Left hindlimb (tissue), 1 donor: ENCODE data around the gene TXNDC9.
A peak's percentile ranks its signal among the peaks of the same experiment; 100 is the strongest.
"Not testable (repeated sequence)": the region's sequence is repeated elsewhere in the genome, so short reads cannot be mapped to it uniquely, and the experiment has no call there.

Source experiments
- DNase-seq: peaks from one replicate; pipeline ENCODE4 v3.0.0-alpha.2; 2018

TXNDC9 gene, protein sequence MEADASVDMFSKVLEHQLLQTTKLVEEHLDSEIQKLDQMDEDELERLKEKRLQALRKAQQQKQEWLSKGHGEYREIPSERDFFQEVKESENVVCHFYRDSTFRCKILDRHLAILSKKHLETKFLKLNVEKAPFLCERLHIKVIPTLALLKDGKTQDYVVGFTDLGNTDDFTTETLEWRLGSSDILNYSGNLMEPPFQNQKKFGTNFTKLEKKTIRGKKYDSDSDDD

DNA sequence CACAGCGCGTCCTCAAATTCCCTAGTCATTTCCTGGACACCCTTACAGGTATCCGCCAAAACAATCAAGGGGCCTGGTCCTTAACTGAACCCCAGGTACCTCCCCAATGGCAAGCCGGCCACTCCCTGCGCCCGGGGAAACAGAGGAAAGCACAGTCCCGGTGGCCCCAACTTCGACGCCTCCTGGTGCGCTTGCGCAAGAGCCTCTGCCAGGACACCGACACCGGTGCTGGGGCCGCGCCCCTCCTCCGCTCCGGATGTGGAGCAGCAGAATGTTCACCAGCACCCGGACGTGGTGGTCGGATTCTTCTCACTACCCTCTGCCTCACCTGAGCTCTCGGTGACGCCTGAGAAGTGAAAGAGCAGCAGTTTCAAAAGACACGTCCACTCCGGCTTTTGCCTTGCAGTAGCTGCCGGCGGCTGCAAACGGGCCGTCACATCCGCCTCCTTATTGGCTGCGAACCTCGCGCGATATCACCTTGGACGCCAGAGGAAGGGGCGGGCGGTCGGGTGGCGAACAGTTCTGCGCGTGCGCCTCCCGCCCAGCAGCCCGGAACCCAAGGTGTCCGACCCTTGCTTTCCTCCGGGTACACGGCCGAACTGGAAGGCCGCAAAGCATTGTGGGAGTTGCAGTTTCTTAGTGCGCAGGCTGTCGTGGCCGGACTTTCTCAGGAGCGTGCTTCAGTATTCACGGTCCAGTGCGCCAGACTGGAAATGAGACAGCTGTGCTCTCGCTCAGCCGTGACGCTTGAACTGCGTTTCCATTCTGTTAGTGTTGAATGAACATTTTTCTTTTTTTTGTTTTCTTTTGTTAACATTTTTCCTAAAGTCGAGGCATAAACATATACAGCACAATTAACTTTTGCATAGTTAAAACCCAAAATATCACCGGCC is at the start of gene TXNDC9:
Gene TXNDC9 (minus strand): TSS at position 423 of the 893 bp plus-strand sequence. CDS start 3,123 bp downstream, outside the sequence.
- peak; percentile 99 for DNase-seq

DNA sequence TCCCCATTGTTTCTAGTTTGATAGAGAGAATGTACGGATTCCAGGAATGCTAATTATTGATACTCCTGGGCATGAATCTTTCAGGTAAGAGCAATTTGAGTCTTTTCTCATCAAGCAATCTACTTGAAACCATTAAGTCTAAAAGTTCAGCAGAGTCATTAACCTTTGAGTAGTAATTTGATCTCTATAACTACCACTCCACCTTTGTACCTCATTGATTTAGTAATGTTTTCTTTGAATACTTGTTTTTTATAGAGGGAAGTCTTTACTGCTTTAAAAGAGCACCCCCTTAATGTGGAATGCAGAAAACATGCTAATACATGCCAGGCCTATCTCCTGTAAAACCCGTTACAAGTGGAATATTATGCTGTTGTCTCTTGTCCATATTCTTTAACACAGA is 46.0 kb upstream of the TXNDC9 start:
- DNase-seq, result no peak

DNA sequence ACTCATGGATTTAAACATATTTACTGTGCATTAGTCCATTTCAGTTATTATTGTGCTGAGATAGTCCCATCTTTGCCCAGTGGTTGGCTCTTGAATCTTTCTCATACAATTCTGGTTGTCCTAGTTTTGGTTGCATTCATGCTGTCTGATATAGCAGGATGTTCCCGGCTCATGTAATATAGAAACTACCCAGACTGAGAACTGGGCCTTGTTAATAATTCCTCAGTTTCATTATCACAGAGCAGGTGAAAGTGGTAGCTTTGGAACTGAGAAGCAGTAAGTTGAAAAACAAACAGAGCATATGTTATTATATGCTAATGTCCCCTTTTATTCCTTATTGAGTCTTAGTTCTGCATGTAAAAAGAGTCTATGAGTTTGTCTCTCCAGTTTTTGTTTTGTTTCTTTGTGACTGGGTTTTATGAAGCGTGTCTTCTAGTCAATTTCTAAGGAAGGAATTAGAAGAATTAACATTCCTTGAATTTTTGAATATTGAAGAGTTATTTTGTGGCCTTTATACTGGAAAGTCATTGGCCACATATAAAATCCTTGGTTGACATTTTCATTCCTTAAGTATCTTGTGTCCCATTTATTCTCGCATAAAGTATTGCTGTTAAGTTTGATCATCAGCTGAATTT is 44.4 kb upstream of the TXNDC9 start:
- no peak for DNase-seq

DNA sequence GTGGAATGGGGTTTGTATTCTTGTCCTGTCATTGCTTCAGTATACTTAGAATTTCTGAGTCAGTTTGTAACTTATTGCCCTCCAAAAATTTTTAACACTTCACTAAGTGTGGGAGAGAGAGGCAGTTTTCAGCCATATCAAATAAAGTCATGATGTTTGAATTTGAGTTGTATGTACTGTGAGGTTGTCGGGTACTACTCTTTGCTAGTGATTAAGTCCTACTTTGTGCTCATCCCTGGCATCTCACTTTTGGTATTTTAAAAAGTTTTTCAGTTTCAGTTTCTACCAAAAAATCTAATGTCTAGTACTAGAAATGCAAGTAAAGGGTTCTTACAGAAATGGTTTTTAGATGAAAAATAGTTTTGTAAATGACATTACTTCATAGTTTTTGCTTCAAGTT is 41.7 kb upstream of the TXNDC9 start:
- no peak for DNase-seq

DNA sequence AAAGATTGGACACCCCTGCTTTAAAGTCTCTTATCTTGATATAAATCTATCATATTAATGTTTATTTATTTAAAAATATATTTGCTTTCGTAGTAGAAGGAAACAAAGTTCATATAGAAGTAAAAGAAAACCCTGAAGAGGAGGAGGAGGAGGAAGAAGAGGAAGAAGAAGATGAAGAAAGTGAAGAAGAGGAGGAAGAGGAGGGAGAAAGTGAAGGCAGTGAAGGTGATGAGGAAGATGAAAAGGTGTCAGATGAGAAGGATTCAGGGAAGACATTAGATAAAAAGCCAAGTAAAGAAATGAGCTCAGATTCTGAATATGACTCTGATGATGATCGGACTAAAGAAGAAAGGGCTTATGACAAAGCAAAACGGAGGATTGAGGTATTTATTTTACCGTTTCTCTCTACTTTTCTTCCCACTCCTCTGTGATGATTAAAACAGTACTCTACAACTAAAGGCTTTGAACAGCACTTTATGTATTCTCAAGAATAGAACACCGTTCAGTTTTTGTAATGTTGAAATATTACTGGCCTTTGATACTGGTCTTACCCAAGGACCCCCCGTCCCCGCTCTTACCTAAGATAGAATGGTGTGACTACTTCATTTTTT is 40.2 kb upstream of the TXNDC9 start:
- no peak for DNase-seq

DNA sequence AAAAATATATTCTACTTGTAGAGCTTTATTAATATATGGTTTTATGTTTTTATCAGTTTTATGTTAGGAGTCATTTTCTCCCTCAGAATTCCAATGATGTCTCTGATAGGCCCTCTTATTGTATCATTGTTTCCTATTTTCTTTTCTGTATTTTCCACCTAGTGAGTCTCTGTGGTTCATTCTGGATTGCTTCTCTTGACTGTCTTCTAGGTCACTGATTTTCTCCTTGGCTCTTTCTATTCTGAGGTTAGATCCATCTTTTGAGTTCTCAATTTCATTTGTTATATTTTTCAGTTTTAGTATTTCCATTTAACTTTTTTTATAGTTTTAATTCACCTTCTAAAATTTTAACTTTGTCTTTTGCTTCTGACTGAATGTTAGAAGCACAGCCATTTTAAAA is 38.6 kb upstream of the TXNDC9 start:
- no peak for DNase-seq

DNA sequence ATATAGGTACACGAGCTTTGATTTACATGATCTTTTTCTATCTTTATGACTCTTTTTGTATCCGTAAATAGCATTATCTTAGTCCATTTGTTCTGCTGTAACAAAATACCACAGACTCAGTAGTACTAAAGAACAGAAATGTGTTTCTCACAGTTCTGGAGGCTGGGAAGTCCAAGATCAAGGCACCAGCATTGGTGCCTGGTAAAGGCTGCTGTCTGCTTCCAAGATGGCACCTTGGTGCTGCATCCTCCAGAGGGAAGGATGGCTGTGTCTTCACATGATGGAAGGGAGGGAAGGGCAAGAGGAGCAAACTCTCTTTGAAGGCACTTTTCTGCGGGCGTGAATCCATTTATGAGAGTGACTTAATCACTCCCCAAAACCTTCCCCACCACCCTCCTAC is 37.0 kb upstream of the TXNDC9 start:
- no peak for DNase-seq

DNA sequence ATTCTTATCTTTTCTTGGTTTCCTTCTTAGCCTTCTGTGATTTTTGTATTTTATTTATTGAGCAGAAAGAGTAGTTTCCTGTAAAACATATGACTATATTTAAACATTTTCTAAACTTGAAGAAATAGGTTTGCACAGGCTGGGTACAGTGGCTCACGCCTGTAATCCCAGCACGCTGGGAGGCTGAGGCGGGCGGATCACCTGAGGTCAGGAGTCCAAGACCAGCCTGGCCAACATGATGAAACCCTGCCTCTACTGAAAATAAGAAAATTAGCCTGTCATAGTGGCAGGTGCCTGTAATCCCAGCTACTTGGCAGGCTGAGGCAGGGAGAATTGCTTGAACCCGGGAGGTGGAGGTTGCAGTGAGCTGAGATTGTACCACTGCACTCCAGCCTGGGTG is 32.7 kb upstream of the TXNDC9 start:
- not testable (repeated sequence) for DNase-seq

DNA sequence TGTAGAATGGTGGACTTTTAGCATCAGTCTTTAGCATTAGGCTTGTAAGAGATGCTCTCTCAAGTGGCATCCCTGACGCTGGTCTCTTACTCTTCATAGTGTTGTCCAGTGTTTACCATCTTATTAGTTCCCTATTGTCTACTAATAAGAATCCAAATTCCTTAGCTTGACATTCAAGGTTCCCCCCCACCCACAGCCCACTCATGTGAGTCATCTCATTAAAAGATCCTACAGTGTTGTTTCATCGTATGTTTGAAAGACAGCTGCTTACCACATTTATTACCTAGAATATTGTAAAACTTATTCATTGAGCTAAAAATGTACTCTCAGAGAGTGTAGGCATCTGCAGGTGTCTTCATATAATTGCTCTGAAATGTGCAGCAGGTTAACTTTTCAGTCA is 29.5 kb upstream of the TXNDC9 start:
- DNase-seq, result no peak

DNA sequence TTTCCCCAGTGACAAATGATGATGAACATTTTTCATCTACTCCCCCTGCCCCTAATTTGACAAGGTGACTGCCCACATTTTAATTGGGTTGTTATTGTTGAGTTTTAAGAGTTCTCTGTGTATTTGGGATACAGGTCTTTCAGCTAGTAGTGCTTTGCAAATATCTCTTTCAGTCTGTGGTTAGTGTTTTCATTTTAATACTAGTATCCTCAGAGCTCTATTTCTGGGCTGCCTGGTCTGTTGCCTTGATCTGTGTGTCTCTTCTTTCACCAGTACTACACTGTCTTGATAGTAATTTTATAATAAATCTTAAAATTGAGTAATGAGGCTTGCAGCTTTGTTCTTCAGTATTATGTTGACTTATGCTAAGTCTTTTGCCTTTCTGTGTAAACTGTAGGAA is 20.7 kb upstream of the TXNDC9 start:
- no peak for DNase-seq

DNA sequence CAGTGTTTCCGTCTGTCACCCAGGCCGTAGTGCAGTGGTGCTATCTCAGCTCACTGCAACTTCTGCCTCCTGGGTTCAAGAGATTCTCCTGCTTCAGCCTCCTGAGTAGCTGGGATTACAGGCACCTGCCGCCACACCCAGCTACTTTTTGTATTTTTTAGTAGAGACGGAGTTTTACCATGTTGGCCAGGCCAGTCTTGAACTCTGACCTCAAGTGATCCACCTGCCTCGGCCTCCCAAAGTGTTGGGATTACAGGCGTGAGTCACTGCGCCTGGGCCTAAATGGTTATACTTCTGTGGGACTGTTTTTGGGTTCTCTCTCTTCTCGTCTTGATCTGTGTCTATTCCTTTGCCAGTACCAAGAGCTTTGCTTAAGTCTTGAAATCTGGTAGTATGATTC is 18.7 kb upstream of the TXNDC9 start:
- not testable (repeated sequence) for DNase-seq

DNA sequence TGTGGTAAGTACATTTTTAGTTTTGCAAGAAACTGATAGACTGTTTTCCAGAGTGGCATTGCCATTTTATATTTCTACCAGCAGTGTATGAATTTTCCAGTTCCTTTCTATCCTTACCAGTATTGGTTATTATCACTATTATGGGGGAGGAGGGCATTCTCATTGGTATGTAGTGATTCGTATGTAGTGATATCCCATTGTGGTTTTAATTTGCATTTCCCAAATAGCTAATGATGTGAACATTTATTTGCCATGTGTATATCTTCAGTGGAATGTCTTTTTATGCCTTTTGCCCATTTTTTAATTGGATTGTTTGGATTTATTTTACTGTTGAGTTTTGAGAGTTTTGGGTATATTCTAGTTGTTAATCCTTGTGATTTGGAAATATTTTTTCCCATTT is 17.9 kb upstream of the TXNDC9 start:
- DNase-seq, result no peak

DNA sequence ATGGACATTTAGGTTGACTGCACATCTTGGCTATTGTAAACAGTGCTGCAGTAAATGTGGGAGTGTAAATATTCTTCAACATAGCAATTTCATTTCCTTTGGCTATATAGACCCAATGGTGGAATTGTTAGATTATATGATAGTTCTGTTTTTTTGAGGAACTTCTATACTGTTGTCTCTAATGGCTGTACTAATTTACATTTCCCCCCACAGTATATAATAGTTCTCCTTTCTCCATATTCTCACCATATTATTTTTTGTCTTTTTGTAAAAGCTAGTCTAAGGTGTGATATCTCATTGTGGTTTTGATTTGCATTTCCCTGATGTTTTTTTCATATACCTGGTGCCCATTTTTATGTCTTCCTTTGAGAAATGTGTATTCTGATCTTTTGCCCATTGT is 14.1 kb upstream of the TXNDC9 start:
- no peak for DNase-seq

DNA sequence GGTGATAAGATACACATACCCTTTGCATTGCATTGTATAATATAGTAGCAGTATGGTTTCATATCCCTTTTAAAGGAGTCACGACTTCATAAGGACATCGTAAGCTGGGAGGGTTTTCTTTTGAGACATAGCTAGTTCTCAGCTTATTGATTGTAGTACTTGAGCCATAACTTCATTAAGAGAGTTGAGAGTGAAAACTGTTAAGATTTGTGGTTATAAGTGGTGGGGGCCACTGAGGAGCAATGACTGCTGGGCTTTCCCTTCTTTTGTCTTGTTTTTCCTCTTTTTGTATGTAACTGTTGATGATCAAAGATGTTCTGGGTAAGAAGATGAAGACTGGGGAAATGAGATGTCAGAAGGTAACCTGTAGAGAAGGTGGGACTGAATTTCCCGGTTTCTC is 12.0 kb upstream of the TXNDC9 start:
- no peak for DNase-seq

DNA sequence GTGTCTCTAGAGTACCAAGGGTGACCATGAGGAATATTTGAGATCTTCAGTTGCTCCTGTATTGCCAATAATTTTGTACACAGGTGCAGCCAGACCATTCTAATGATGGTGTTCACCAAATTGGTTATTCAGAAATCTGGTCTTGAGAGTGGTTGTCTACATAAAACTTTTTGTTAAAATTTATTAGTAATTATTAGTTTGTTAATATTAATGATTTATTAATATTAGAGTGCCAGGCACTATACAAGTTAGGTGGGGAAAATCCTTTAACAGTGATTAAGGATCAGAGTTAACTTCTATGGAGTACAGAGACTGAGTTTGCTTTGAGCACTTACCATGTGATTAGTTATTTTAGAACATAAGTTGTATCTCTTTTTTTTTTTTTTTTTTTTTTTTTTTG is 10.1 kb upstream of the TXNDC9 start:
- DNase-seq, result no peak

DNA sequence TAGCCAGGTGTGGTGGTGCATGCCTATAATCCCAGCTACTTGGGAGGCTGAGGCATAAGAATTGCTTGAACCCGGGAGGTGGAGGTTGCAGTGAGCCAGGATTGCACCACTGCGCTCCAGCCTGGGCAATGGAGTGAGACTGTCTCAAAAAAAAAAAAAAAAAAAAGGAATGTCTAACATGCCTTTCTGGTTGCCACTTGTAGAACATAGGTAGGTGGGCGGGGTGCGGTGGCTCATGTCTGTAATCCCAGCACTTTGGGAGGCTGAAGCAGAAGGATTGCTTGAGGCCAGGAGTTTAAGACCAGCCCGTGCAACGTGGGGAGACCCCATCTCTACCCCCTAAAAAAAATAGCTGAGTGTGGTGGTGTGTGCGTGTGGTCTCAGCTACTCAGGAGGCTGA is 9.3 kb upstream of the TXNDC9 start:
- DNase-seq, result not testable (repeated sequence)

DNA sequence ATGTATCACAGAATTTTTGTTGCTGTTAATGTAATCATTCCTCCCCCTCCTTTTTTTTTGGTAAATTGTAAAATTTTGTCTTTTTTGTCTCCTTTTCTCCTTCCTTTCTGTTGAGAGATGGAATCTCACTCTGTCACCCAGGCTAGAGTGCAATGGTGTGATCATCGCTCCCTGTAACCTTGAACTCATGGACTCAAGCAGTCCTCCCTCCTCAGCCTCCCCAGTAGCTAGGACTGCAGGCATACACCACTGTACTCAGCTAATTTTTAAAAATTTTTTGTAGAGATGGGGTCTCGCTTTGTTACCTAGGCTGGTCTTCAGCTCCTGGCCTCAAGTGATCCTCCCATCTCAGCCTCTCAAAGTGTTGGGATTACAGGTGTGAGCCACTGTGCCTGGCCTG is 6.4 kb upstream of the TXNDC9 start:
- DNase-seq, result no peak

DNA sequence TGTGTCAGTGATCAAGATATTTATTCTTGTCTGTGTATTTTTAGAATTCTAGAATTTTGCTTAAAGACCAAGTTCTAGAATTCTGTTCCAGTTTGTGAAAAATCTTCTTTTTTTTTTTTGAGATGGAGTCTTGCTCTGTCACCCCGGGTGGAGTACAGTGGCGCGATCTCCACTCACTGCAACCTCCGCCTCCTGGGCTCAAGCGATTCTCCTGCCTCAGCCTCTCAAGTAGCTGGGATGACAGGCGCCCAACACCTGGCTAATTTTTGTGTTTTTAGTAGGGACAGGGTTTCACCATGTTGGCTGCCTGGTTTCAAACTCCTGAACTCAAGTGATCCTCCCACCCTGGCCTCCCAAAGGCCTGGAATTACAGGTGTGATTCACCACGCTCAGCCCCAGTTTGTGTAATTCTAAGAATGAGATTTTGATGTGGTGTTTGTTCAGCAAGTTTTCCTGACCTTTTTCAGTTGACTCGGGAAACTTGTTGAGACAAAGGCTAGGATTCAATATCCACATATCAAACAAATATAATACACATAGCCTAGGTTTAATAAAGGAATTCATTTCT is 4.6 kb upstream of the TXNDC9 start:
- no peak for DNase-seq

DNA sequence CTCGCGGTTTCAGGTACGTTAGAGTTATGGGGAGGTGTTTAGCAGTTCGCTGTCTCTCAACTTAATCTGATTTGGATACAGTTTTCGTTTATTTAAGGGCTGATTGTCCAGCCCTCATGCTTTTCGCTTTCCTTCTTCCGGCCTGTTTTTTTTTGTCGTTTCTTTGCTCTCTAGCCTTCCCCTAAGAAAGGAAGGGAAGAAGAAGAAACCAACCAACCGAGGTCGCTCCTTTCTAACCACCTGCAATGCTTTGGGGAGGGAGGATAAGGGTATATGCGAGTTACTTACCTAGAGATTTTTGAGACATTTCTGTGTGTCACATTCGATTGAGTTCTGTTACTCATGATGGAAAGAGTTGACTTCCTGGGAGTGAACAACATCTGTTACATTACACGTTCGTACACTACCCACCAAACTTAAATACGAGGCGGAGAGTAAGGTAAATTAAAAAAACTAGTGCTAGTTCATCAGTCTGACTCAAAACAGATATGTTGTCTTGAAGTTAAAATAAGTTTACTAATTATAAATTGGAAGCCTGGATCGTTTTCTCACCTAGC is 2.0 kb upstream of the TXNDC9 start:
- DNase-seq, result no peak

DNA sequence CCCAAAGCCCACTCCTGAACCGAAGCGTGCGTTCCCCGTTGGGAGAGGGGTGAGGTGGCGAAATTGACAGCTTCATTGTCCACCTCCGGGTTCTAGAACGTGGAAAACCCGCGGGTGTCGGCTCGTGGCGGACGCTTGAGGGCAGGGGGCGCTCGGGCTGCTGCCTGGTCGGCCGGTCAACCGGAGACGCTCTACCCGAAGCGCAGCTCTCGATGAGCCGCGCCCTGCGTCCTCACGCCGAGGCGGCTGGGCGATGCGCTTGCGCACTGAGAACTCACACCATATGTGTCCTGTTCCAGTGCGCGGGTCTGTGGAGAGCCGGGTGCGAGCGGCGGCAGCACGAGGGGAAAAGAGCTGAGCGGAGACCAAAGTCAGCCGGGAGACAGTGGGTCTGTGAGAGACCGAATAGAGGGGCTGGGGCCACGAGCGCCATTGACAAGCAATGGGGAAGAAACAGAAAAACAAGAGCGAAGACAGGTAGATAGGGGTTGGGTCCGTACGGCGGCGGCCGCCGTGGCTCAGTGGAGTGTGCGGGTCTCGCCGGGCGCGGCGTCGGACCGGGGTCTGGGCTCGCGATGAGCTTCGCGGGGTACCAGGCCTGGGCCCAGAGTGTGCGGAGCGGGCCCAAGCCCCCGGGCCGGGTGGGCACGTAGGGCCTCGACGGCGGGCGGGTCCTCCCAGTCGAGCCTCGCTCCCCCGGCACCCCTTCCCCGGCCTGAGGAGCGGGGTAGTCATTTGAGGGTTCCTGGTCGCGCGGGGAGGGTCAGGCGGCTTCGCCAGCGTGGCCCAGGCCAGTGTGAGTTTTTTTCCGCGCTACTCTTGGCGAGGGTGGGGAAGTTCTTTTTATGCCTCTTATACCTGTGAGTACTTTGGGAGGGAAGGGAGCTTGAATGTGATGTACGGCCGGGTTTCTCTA is 1.2 kb upstream of the TXNDC9 start, which contains the start of gene EIF5B:
Gene EIF5B (plus strand): TSS at position 277 of the 916 bp plus-strand sequence. CDS start 166 bp downstream, at position 443.
- peak; percentile 96 for DNase-seq

DNA sequence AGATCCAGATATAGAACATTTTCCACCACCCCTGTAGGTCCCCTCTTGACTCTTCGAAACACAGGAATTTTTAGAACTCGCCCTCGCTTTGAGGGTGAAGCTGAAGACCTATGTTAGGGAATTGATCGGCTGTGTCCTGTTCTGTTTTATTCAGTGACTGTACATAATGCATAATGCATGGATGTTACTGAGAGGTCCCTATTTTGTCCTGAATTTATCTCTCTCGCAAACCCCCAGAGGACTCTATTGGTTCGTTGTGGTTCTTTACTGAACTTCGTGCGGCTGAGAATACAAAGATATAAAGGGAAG is 625 bp upstream of the TXNDC9 start:
- DNase-seq, result no peak

DNA sequence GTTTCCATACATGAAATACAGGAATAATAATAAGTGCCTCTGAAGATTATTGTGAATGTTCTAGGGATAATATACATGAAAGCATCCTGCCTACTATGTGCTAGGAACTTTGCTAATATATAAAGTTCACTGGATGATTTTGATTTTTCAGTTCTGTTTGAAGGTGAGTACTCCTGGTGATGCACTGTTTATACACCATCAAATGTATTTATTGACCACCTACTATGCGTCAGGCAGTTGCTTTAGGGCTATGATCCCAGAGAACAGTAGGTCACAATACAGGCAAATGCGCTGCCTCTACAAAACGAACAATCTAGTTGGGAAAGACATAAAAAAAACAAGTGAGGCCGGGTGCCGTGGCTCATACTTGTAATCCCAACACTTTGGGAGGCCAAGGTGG is 10.7 kb downstream of the TXNDC9 start:
- DNase-seq, result no peak
